Parathyroid adenoma (tissue), 2 donors: ENCODE measurements around the gene KLHL8.

ENCODE experiments used
- H2AFZ ChIP-seq: fragments of 300-600 bp; sonication (generic); one replicate; pipeline ENCODE4 v1.7.0; 2017; ENCODE audit warnings: antibody characterized with exemption, mild to moderate bottlenecking
- H3K27ac ChIP-seq: fragments of 300-600 bp; sonication (generic); one replicate; pipeline ENCODE4 v1.7.0; 2017
- H3K27me3 ChIP-seq: fragments of 300-600 bp; sonication (generic); one replicate; pipeline ENCODE4 v1.7.0; 2017; ENCODE audit warnings: low read length; ENCODE audit not compliant: control insufficient read depth, insufficient read depth
- H3K36me3 ChIP-seq: fragments of 300-600 bp; sonication (generic); one replicate; pipeline ENCODE4 v1.7.0; 2017; ENCODE audit warnings: low read length; ENCODE audit not compliant: control insufficient read depth, insufficient read depth
- H3K4me1 ChIP-seq: fragments of 300-600 bp; sonication (generic); one replicate; pipeline ENCODE4 v1.7.0; 2017; ENCODE audit warnings: control low read depth
- H3K4me2 ChIP-seq: fragments of 300-600 bp; sonication (generic); one replicate; pipeline ENCODE4 v1.7.0; 2017; ENCODE audit warnings: low read length
- H3K4me3 ChIP-seq: fragments of 300-600 bp; sonication (generic); one replicate; pipeline ENCODE4 v1.7.0; 2017; ENCODE audit warnings: low read depth, low read length
- H3K79me2 ChIP-seq: fragments of 300-600 bp; sonication (generic); one replicate; pipeline ENCODE4 v1.7.0; 2017; ENCODE audit warnings: control low read depth
- H3K9ac ChIP-seq: fragments of 300-600 bp; sonication (generic); one replicate; pipeline ENCODE4 v1.7.0; 2017; ENCODE audit warnings: mild to moderate bottlenecking
- H3K9me3 ChIP-seq: fragments of 300-600 bp; sonication (generic); one replicate; pipeline ENCODE4 v1.7.0; 2017; ENCODE audit warnings: low read length; ENCODE audit not compliant: control insufficient read depth
- CTCF ChIP-seq: fragments of 300-600 bp; sonication (generic); IDR thresholded peaks from one replicate; pipeline ENCODE4 v1.7.0; 2017; ENCODE audit warnings: antibody characterized with exemption, mild to moderate bottlenecking
- donor health status: primary hyperparathyroidism.

KLHL8 gene

GRCh38 chr4:87130985-87131703, 89.3 kb downstream of the KLHL8 start:
- H3K4me3 ChIP-seq = no peak overlapping the region
- no peak overlapping the region for H3K9ac ChIP-seq
- no peak overlapping the region for H3K4me2 ChIP-seq
- H2AFZ ChIP-seq = no peak overlapping the region
- TF ChIP-seq CTCF = no peak
- H3K4me1 ChIP-seq = peaks cover 7% of the 10 kb centered on the region
- H3K27me3 ChIP-seq = no peaks in the 10 kb centered on the region
- no peaks in the 10 kb centered on the region for H3K36me3 ChIP-seq
- no peaks in the 10 kb centered on the region for H3K9me3 ChIP-seq
- no peak overlapping the region for H3K27ac ChIP-seq
- peaks cover 1% of the 10 kb centered on the region for H3K79me2 ChIP-seq

- no peaks in the 10 kb centered on the region for H3K9me3 ChIP-seq
- no peaks in the 10 kb centered on the region for H3K27me3 ChIP-seq
- H2AFZ ChIP-seq = no peak overlapping the region
- H3K4me1 ChIP-seq = peaks cover 7% of the 10 kb centered on the region
- H3K36me3 ChIP-seq = no peaks in the 10 kb centered on the region
- peaks cover 2% of the 10 kb centered on the region for H3K79me2 ChIP-seq
- no peak overlapping the region for H3K9ac ChIP-seq
- no peak overlapping the region for H3K4me2 ChIP-seq
- no peak for TF ChIP-seq CTCF
- no peak overlapping the region for H3K4me3 ChIP-seq
- no peak overlapping the region for H3K27ac ChIP-seq
Measured at GRCh38 chr4:87129681-87130080, 90.7 kb downstream of the KLHL8 start.

- no peak for TF ChIP-seq CTCF
Measured at GRCh38 chr4:87128006-87128705, 92.3 kb downstream of the KLHL8 start.

GRCh38 chr4:87126056-87126455, 94.4 kb downstream of the KLHL8 start:
- Histone ChIP-seq H2AFZ (no peak overlapping the region), H3K4me3 (no peak overlapping the region), H3K36me3 (no peaks in the 10 kb centered on the region), H3K4me1 (peaks cover 14% of the 10 kb centered on the region), H3K27me3 (no peaks in the 10 kb centered on the region), H3K27ac (no peak overlapping the region), H3K9ac (no peak overlapping the region), H3K79me2 (peaks cover 2% of the 10 kb centered on the region), H3K4me2 (no peak overlapping the region), H3K9me3 (no peaks in the 10 kb centered on the region)
- TF ChIP-seq CTCF = no peak

More at GRCh38 chr4:87128006-87128705, 92.3 kb downstream of the KLHL8 start:
- no peak overlapping the region for H3K4me3 ChIP-seq
- H3K36me3 ChIP-seq = no peaks in the 10 kb centered on the region
- no peak overlapping the region for H3K4me2 ChIP-seq
- H3K4me1 ChIP-seq = peaks cover 7% of the 10 kb centered on the region
- H3K9ac ChIP-seq = no peak overlapping the region
- H2AFZ ChIP-seq = no peak overlapping the region
- no peaks in the 10 kb centered on the region for H3K27me3 ChIP-seq
- H3K27ac ChIP-seq = no peak overlapping the region
- peaks cover 2% of the 10 kb centered on the region for H3K79me2 ChIP-seq
- no peaks in the 10 kb centered on the region for H3K9me3 ChIP-seq
